ENCODE measurements around the gene MACROD2. TPM values are rescaled to one million over a fixed set of nuclear protein-coding genes. Genes with fewer than 3 reads are reported as not detected.

Gene MACROD2
- total and polyA plus RNA-seq, 2 experiments from 2014 or later = 2.8 to 4.3 TPM

GRCh38 chr20:16098890-16099639 lies 2103.7 kb downstream of the MACROD2 start (continued):
- TF ChIP-seq, protein P1, sequence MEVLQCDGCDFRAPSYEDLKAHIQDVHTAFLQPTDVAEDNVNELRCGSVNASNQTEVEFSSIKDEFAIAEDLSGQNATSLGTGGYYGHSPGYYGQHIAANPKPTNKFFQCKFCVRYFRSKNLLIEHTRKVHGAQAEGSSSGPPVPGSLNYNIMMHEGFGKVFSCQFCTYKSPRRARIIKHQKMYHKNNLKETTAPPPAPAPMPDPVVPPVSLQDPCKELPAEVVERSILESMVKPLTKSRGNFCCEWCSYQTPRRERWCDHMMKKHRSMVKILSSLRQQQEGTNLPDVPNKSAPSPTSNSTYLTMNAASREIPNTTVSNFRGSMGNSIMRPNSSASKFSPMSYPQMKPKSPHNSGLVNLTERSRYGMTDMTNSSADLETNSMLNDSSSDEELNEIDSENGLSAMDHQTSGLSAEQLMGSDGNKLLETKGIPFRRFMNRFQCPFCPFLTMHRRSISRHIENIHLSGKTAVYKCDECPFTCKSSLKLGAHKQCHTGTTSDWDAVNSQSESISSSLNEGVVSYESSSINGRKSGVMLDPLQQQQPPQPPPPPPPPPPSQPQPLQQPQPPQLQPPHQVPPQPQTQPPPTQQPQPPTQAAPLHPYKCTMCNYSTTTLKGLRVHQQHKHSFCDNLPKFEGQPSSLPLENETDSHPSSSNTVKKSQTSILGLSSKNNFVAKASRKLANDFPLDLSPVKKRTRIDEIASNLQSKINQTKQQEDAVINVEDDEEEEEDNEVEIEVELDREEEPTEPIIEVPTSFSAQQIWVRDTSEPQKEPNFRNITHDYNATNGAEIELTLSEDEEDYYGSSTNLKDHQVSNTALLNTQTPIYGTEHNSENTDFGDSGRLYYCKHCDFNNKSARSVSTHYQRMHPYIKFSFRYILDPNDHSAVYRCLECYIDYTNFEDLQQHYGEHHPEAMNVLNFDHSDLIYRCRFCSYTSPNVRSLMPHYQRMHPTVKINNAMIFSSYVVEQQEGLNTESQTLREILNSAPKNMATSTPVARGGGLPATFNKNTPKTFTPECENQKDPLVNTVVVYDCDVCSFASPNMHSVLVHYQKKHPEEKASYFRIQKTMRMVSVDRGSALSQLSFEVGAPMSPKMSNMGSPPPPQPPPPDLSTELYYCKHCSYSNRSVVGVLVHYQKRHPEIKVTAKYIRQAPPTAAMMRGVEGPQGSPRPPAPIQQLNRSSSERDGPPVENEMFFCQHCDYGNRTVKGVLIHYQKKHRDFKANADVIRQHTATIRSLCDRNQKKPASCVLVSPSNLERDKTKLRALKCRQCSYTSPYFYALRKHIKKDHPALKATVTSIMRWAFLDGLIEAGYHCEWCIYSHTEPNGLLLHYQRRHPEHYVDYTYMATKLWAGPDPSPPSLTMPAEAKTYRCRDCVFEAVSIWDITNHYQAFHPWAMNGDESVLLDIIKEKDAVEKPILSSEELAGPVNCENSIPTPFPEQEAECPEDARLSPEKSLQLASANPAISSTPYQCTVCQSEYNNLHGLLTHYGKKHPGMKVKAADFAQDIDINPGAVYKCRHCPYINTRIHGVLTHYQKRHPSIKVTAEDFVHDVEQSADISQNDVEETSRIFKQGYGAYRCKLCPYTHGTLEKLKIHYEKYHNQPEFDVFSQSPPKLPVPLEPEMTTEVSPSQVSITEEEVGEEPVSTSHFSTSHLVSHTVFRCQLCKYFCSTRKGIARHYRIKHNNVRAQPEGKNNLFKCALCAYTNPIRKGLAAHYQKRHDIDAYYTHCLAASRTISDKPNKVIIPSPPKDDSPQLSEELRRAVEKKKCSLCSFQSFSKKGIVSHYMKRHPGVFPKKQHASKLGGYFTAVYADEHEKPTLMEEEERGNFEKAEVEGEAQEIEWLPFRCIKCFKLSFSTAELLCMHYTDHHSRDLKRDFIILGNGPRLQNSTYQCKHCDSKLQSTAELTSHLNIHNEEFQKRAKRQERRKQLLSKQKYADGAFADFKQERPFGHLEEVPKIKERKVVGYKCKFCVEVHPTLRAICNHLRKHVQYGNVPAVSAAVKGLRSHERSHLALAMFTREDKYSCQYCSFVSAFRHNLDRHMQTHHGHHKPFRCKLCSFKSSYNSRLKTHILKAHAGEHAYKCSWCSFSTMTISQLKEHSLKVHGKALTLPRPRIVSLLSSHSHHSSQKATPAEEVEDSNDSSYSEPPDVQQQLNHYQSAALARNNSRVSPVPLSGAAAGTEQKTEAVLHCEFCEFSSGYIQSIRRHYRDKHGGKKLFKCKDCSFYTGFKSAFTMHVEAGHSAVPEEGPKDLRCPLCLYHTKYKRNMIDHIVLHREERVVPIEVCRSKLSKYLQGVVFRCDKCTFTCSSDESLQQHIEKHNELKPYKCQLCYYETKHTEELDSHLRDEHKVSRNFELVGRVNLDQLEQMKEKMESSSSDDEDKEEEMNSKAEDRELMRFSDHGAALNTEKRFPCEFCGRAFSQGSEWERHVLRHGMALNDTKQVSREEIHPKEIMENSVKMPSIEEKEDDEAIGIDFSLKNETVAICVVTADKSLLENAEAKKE (CRISPR knock-in tag; IDR thresholded peaks at IDR 0.05) = no peak

- no peak for DNase-seq (ENCODE audit: low spot score)
- Histone ChIP-seq H3K4me1 (ENCODE audit: insufficient read depth) (no peaks in the 10 kb centered on the region), H4K20me1 (replicated peaks; ENCODE audit: insufficient read depth) (no peaks in the 10 kb centered on the region), H3K79me2 (replicated peaks; ENCODE audit: insufficient read depth) (no peaks in the 10 kb centered on the region), H3K9me2 (ENCODE audit: insufficient read depth) (peaks cover 17% of the 10 kb centered on the region; the same call in 1 of the 2 replicates), H3F3A (replicated peaks; ENCODE audit: low read depth) (no peaks in the 10 kb centered on the region), H2AFZ (peak overlapping the region; percentile 24; the same call in 1 of the 2 replicates), H3K27ac (ENCODE audit: low read depth) (no peak overlapping the region), H3K27me3 (ENCODE audit: insufficient read depth) (no peaks in the 10 kb centered on the region), H3K36me3 (ENCODE audit: insufficient read depth) (no peaks in the 10 kb centered on the region), H3K4me2 (no peak overlapping the region), H3K4me3 (no peak overlapping the region)
- no peak for ATAC-seq
- Mint-ChIP-seq H3K9me3 (no peaks in the 10 kb centered on the region; the same call in 2 of the 3 replicates), H3K4me1 (no peaks in the 10 kb centered on the region), H3K4me3 (no peak overlapping the region), H3K27me3 (ENCODE audit: insufficient read depth, low read depth, poor library complexity) (no peaks in the 10 kb centered on the region), H3K36me3 (ENCODE audit: low read depth) (no peaks in the 10 kb centered on the region), H3K27ac (no peak overlapping the region)
- TF ChIP-seq, protein P2, sequence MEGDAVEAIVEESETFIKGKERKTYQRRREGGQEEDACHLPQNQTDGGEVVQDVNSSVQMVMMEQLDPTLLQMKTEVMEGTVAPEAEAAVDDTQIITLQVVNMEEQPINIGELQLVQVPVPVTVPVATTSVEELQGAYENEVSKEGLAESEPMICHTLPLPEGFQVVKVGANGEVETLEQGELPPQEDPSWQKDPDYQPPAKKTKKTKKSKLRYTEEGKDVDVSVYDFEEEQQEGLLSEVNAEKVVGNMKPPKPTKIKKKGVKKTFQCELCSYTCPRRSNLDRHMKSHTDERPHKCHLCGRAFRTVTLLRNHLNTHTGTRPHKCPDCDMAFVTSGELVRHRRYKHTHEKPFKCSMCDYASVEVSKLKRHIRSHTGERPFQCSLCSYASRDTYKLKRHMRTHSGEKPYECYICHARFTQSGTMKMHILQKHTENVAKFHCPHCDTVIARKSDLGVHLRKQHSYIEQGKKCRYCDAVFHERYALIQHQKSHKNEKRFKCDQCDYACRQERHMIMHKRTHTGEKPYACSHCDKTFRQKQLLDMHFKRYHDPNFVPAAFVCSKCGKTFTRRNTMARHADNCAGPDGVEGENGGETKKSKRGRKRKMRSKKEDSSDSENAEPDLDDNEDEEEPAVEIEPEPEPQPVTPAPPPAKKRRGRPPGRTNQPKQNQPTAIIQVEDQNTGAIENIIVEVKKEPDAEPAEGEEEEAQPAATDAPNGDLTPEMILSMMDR (conservative IDR thresholded peaks at IDR 0.05; ENCODE audit: low read depth in 2 of 2) = no peak
- TF ChIP-seq EZH2 (IDR thresholded peaks at IDR 0.05; ENCODE audit: low read depth, unreplicated experiment) (no peak), NANOG (IDR thresholded peaks at IDR 0.05; ENCODE audit: borderline replicate concordance) (no peak), CREB1 (CRISPR knock-in tag; IDR thresholded peaks at IDR 0.05; ENCODE audit: low read depth) (no peak), ZNF114 (CRISPR knock-in tag; IDR thresholded peaks at IDR 0.05) (no peak), ZNF331 (CRISPR knock-in tag; IDR thresholded peaks at IDR 0.05; ENCODE audit: low read depth) (no peak)
Measured at GRCh38 chr20:16100111-16100510, 2104.8 kb downstream of the MACROD2 start.

All from GM23338 (cell line).